Measurements from ENCODE around the gene CALHM3. TPM values are rescaled to one million over a fixed set of nuclear protein-coding genes. Genes with fewer than 3 reads are reported as not detected.

Gene CALHM3
- polyA plus RNA-seq, 1 of the 3 experiments (the other 2 are of a cell fraction) = not detected

- H4K20me1 ChIP-seq (ENCODE audit: insufficient read depth) = no peaks in the 10 kb centered on the region
- H3K4me3 ChIP-seq (ENCODE audit: low read depth in 2 of 2, low read length in 1 of 2) = no peak overlapping the region
- TF ChIP-seq MAX (IDR thresholded peaks at IDR 0.05; ENCODE audit: low read depth) (no peak), ZBTB33 (IDR thresholded peaks at IDR 0.05; ENCODE audit: borderline replicate concordance, low read depth) (no peak), EP300 (IDR thresholded peaks at IDR 0.05; ENCODE audit: borderline replicate concordance in 1 of 2, low read depth in 1 of 2, low read length in 1 of 2) (no peak), ELF1 (IDR thresholded peaks at IDR 0.05) (no peak), FOXM1 (IDR thresholded peaks at IDR 0.05; ENCODE audit: low read depth) (no peak), CTCF (IDR thresholded peaks at IDR 0.05) (no peak), GABPA (IDR thresholded peaks at IDR 0.05; ENCODE audit: low read depth) (no peak), GATA2 (CRISPR knock-in tag; IDR thresholded peaks at IDR 0.05) (no peak), USF2 (IDR thresholded peaks at IDR 0.05; ENCODE audit: borderline replicate concordance, low read depth, low read length) (no peak), RXRA (IDR thresholded peaks at IDR 0.05; ENCODE audit: borderline replicate concordance, low read depth) (no peak)
- H2AFZ ChIP-seq (ENCODE audit: low read depth) = no peak overlapping the region
- no peaks in the 10 kb centered on the region for H3K9me2 ChIP-seq
- no peaks in the 10 kb centered on the region for H3K36me3 ChIP-seq (replicated peaks in 1 of 2; ENCODE audit: control insufficient read depth in 1 of 2, insufficient read depth in 2 of 2, low read length in 1 of 2)
- H3K9me3 ChIP-seq = no peaks in the 10 kb centered on the region
- no peak for DNase-seq
- H3K79me2 ChIP-seq (ENCODE audit: insufficient read depth) = no peaks in the 10 kb centered on the region
- H3K4me2 ChIP-seq = no peak overlapping the region
- no peaks in the 10 kb centered on the region for H3F3A ChIP-seq (replicated peaks; ENCODE audit: insufficient read depth)
- no peak overlapping the region for H3K9ac ChIP-seq
- POLR2A ChIA-PET = interaction anchor here (0.7 kb wide), 1 partner anchor 46 kb away, joined by 3 read pairs; no protein-coding TSS in a partner anchor
- H3K27ac ChIP-seq (ENCODE audit: low read depth in 2 of 2, low read length in 1 of 2) = no peak overlapping the region
- H3K4me1 ChIP-seq (ENCODE audit: control insufficient read depth in 1 of 2, insufficient read depth in 2 of 2, low read depth in 1 of 2, low read length in 1 of 2) = peaks cover 0 to 3% of the 10 kb centered on the region in 2 experiments; a peak in 1 of 4 replicates
- no peaks in the 10 kb centered on the region for H3K27me3 ChIP-seq (ENCODE audit: insufficient read depth)
- CTCF ChIA-PET = interaction anchor here (1.0 to 4.0 kb wide), 2 partner anchors 11 to 57 kb away, joined by 3 to 34 read pairs; no protein-coding TSS in a partner anchor
- 64% methylated on average over 3 of the region's 3 CpGs for WGBS (ENCODE audit: low lambda C conversion rate)
Measured at GRCh38 chr10:103474077-103474476, 5.0 kb downstream of the CALHM3 start.

- ChIA-PET CTCF (no interaction called here), POLR2A (no interaction called here)
- Histone ChIP-seq H3K9ac (no peak overlapping the region), H3K27me3 (ENCODE audit: insufficient read depth) (no peaks in the 10 kb centered on the region), H2AFZ (ENCODE audit: low read depth) (no peak overlapping the region), H3K4me1 (ENCODE audit: control insufficient read depth in 1 of 2, insufficient read depth in 2 of 2, low read depth in 1 of 2, low read length in 1 of 2) (peaks cover 0 to 3% of the 10 kb centered on the region in 2 experiments; a peak in 1 of 4 replicates), H3K4me3 (ENCODE audit: low read depth in 2 of 2, low read length in 1 of 2) (no peak overlapping the region), H3K27ac (ENCODE audit: low read depth in 2 of 2, low read length in 1 of 2) (no peak overlapping the region), H3K79me2 (ENCODE audit: insufficient read depth) (no peaks in the 10 kb centered on the region), H3F3A (replicated peaks; ENCODE audit: insufficient read depth) (no peaks in the 10 kb centered on the region), H3K9me2 (no peaks in the 10 kb centered on the region), H3K9me3 (no peaks in the 10 kb centered on the region), H3K4me2 (no peak overlapping the region), H4K20me1 (ENCODE audit: insufficient read depth) (no peaks in the 10 kb centered on the region), H3K36me3 (replicated peaks in 1 of 2; ENCODE audit: control insufficient read depth in 1 of 2, insufficient read depth in 2 of 2, low read length in 1 of 2) (no peaks in the 10 kb centered on the region)
- WGBS (ENCODE audit: low lambda C conversion rate) = 96% methylated on average over 8 of the region's 32 CpGs
- TF ChIP-seq RFX5 (IDR thresholded peaks at IDR 0.05; ENCODE audit: low read length) = no peak
- DNase-seq = no peak
Measured at GRCh38 chr10:103473261-103473671, 5.8 kb downstream of the CALHM3 start.
